HepG2 (cell line): ENCODE data around the gene EIF2S2. TPM values are rescaled to one million over a fixed set of nuclear protein-coding genes. Genes with fewer than 3 reads are reported as not detected.
A peak's percentile ranks its signal among the peaks of the same experiment; 100 is the strongest.

Source experiments
- AGO2 ChIP-seq: fragments of 200-400 bp; formaldehyde crosslinking; optimal IDR thresholded peaks from 2 replicates; pipeline ENCODE3; 2017; ENCODE audit warnings: mild to moderate bottlenecking, low read depth, low read length, moderate library complexity
- CERS6 ChIP-seq: sonication (generic); formaldehyde crosslinking; IDR thresholded peaks from 2 replicates; pipeline ENCODE4 v1.5.0; 2020; ENCODE audit warnings: missing genetic modification reagents
- FOXK1 ChIP-seq: sonication (generic); formaldehyde crosslinking; IDR thresholded peaks from 2 replicates; pipeline ENCODE4 v1.4.0; 2020; ENCODE audit warnings: low read depth, missing genetic modification reagents, borderline replicate concordance
- HOXA7 ChIP-seq: sonication (generic); formaldehyde crosslinking; IDR thresholded peaks from 2 replicates; pipeline ENCODE4 v1.8.1; 2022; ENCODE audit warnings: mild to moderate bottlenecking, missing genetic modification reagents, moderate library complexity
- IKZF5 ChIP-seq: IDR thresholded peaks from 2 replicates; pipeline ENCODE4 v1.6.1; 2018; ENCODE audit warnings: missing genetic modification reagents, mild to moderate bottlenecking, missing compliant biosample characterization
- MYPOP ChIP-seq: sonication (generic); formaldehyde crosslinking; IDR thresholded peaks from 2 replicates; pipeline ENCODE4 v1.8.1; 2023; ENCODE audit warnings: mild to moderate bottlenecking, moderate library complexity, missing genetic modification reagents
- NCOA5 ChIP-seq: sonication (generic); formaldehyde crosslinking; IDR thresholded peaks from 2 replicates; pipeline ENCODE4 v1.4.0; 2020; ENCODE audit warnings: missing genetic modification reagents
- PLSCR1 ChIP-seq: sonication (generic); formaldehyde crosslinking; IDR thresholded peaks from 2 replicates; pipeline ENCODE4 v1.5.0; 2020; ENCODE audit warnings: missing genetic modification reagents, mild to moderate bottlenecking, borderline replicate concordance
- SCMH1 ChIP-seq: sonication (generic); formaldehyde crosslinking; IDR thresholded peaks from 2 replicates; pipeline ENCODE4 v1.9.0; 2021; ENCODE audit warnings: missing genetic modification reagents, mild to moderate bottlenecking, borderline replicate concordance
- SMAD9 ChIP-seq: sonication (generic); formaldehyde crosslinking; IDR thresholded peaks from 2 replicates; pipeline ENCODE4 v1.5.1; 2020; ENCODE audit warnings: mild to moderate bottlenecking, missing genetic modification reagents
- SRSF1 ChIP-seq: fragments of 200-400 bp; formaldehyde crosslinking; optimal IDR thresholded peaks from 2 replicates; pipeline ENCODE3; 2017; ENCODE audit warnings: mild to moderate bottlenecking, low read depth, low read length, moderate library complexity
- ZNF263 ChIP-seq: sonication (generic); formaldehyde crosslinking; IDR thresholded peaks from 2 replicates; pipeline ENCODE4 v1.4.0; 2020; ENCODE audit warnings: missing genetic modification reagents
- ZNF317 ChIP-seq: sonication (generic); formaldehyde crosslinking; IDR thresholded peaks from 2 replicates; pipeline ENCODE4 v1.5.0; 2020; ENCODE audit warnings: mild to moderate bottlenecking, missing genetic modification reagents
- ZNF350 ChIP-seq: sonication (generic); formaldehyde crosslinking; IDR thresholded peaks from 2 replicates; pipeline ENCODE4 v1.4.0; 2020; ENCODE audit warnings: mild to moderate bottlenecking, low read depth, missing genetic modification reagents, borderline replicate concordance
- ZNF550 ChIP-seq: sonication (generic); formaldehyde crosslinking; IDR thresholded peaks from 2 replicates; pipeline ENCODE4 v1.4.0; 2020; ENCODE audit warnings: mild to moderate bottlenecking, missing genetic modification reagents, borderline replicate concordance
- ZNF775 ChIP-seq: sonication (generic); formaldehyde crosslinking; IDR thresholded peaks from 2 replicates; pipeline ENCODE4 v1.4.0; 2020; ENCODE audit warnings: missing genetic modification reagents, mild to moderate bottlenecking, moderate library complexity, borderline replicate concordance
- ZSCAN21 ChIP-seq: sonication (generic); formaldehyde crosslinking; IDR thresholded peaks from 2 replicates; pipeline ENCODE4 v1.8.0; 2022; ENCODE audit warnings: mild to moderate bottlenecking, missing genetic modification reagents, moderate library complexity, borderline replicate concordance
- polyA plus RNA-seq, 8 experiments: library from polyadenylated mRNA; depleted of rRNA in 3 of 8; stranded (reverse) in 7 of 8; unstranded in 1 of 8; fragments of >200 nt; fragmentation: Illumina TruSeq in 4 of 8; extraction: Trizol in 4 of 8; gene quantifications; 2 replicates each; pipeline versions ENCODE4 v1.2.1 to v1.2.3, GENCODE V29; 2011 to 2016; ENCODE audit warnings: low read depth in 4 of 8, missing spikeins in 1 of 8, mixed read lengths in 1 of 8; ENCODE audit not compliant: insufficient read depth in 1 of 8
- total RNA-seq, 5 experiments: library from RNA; depleted of rRNA; stranded (reverse); fragments of >200 nt; fragmentation: Illumina TruSeq; extraction: Trizol; gene quantifications; 2 replicates each; pipeline ENCODE4 v1.2.3, GENCODE V29; 2016; ENCODE audit warnings: low read depth in 1 of 5
- TF ChIP-seq, protein P1 (sequence below): sonication (generic); formaldehyde crosslinking; IDR thresholded peaks from 2 replicates; pipeline ENCODE4 v1.8.1; 2022; ENCODE audit warnings: mild to moderate bottlenecking, missing genetic modification reagents
- TF ChIP-seq, protein P2 (sequence below): sonication (generic); formaldehyde crosslinking; IDR thresholded peaks from 2 replicates; pipeline ENCODE4 v1.5.0; 2020; ENCODE audit warnings: mild to moderate bottlenecking, missing genetic modification reagents, borderline replicate concordance

EIF2S2 gene
- total and polyA plus RNA-seq, 2 of the 13 experiments (the other 11 are each of a cell fraction or from before 2014, with no cell fraction given): 126 to 213 TPM

- TF ChIP-seq, protein P1, sequence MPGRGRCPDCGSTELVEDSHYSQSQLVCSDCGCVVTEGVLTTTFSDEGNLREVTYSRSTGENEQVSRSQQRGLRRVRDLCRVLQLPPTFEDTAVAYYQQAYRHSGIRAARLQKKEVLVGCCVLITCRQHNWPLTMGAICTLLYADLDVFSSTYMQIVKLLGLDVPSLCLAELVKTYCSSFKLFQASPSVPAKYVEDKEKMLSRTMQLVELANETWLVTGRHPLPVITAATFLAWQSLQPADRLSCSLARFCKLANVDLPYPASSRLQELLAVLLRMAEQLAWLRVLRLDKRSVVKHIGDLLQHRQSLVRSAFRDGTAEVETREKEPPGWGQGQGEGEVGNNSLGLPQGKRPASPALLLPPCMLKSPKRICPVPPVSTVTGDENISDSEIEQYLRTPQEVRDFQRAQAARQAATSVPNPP (CRISPR knock-in tag): no peak
- TF ChIP-seq MYPOP (CRISPR knock-in tag) (no peak), ZNF775 (CRISPR knock-in tag) (no peak), NCOA5 (CRISPR knock-in tag) (no peak), SMAD9 (CRISPR knock-in tag) (no peak), IKZF5 (CRISPR knock-in tag) (peak; percentile 17; the same call in 1 of the 2 replicates), AGO2 (no peak), ZNF317 (peak; percentile 50; the same call in 1 of the 2 replicates), SCMH1 (CRISPR knock-in tag) (no peak), SRSF1 (no peak), CERS6 (CRISPR knock-in tag) (no peak), FOXK1 (CRISPR knock-in tag) (peak; percentile 60; the same call in 1 of the 2 replicates), ZNF263 (CRISPR knock-in tag) (peak; percentile 33; the same call in 1 of the 2 replicates), ZNF550 (CRISPR knock-in tag) (no peak), ZSCAN21 (CRISPR knock-in tag) (no peak), ZNF350 (no peak), HOXA7 (no peak), PLSCR1 (CRISPR knock-in tag) (no peak)
- TF ChIP-seq, protein P2, sequence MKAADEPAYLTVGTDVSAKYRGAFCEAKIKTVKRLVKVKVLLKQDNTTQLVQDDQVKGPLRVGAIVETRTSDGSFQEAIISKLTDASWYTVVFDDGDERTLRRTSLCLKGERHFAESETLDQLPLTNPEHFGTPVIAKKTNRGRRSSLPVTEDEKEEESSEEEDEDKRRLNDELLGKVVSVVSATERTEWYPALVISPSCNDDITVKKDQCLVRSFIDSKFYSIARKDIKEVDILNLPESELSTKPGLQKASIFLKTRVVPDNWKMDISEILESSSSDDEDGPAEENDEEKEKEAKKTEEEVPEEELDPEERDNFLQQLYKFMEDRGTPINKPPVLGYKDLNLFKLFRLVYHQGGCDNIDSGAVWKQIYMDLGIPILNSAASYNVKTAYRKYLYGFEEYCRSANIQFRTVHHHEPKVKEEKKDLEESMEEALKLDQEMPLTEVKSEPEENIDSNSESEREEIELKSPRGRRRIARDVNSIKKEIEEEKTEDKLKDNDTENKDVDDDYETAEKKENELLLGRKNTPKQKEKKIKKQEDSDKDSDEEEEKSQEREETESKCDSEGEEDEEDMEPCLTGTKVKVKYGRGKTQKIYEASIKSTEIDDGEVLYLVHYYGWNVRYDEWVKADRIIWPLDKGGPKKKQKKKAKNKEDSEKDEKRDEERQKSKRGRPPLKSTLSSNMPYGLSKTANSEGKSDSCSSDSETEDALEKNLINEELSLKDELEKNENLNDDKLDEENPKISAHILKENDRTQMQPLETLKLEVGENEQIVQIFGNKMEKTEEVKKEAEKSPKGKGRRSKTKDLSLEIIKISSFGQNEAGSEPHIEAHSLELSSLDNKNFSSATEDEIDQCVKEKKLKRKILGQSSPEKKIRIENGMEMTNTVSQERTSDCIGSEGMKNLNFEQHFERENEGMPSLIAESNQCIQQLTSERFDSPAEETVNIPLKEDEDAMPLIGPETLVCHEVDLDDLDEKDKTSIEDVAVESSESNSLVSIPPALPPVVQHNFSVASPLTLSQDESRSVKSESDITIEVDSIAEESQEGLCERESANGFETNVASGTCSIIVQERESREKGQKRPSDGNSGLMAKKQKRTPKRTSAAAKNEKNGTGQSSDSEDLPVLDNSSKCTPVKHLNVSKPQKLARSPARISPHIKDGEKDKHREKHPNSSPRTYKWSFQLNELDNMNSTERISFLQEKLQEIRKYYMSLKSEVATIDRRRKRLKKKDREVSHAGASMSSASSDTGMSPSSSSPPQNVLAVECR (CRISPR knock-in tag): no peak
Observed at GRCh38 chr20:34129518-34130162, 17.6 kb upstream of the EIF2S2 start (continued).
